ENCODE data around the gene OR51B5.
"Not testable (repeated sequence)": the region's sequence is repeated elsewhere in the genome, so short reads cannot be mapped to it uniquely, and the experiment has no call there.

The OR51B5 gene

GRCh38 chr11:5324197-5324596, 19.1 kb downstream of the OR51B5 start, which contains the start of gene OR51B2:
TSS of gene OR51B2 (minus strand) at chr11:5324297. CDS start at chr11:5324297, 0 bp downstream.
- DNase-seq: no peak

- peak; percentile 10 for DNase-seq
Measured at GRCh38 chr11:5317292-5317691, 26.0 kb downstream of the OR51B5 start.

- not testable (repeated sequence) for DNase-seq
Measured at GRCh38 chr11:5313326-5314023, 29.8 kb downstream of the OR51B5 start.

GRCh38 chr11:5310423-5310822, 32.9 kb downstream of the OR51B5 start:
- no peak for DNase-seq

GRCh38 chr11:5307256-5308019, 35.9 kb downstream of the OR51B5 start:
- DNase-seq: no peak

- DNase-seq: no peak
Measured at GRCh38 chr11:5304046-5304445, 39.3 kb downstream of the OR51B5 start.

GRCh38 chr11:5303626-5304025, 39.7 kb downstream of the OR51B5 start:
- no peak for DNase-seq

GRCh38 chr11:5301846-5302245, 41.5 kb downstream of the OR51B5 start, which contains the start of gene OR51B4:
TSS of gene OR51B4 (minus strand) at chr11:5301946. CDS start at chr11:5301946, 0 bp downstream.
- no peak for DNase-seq

GRCh38 chr11:5300251-5300650, 43.1 kb downstream of the OR51B5 start:
- no peak for DNase-seq

GRCh38 chr11:5298451-5298850, 44.9 kb downstream of the OR51B5 start:
- DNase-seq: no peak

GRCh38 chr11:5297721-5298323, 45.5 kb downstream of the OR51B5 start:
- no peak for DNase-seq

GRCh38 chr11:5294342-5294995, 48.9 kb downstream of the OR51B5 start:
- not testable (repeated sequence) for DNase-seq

GRCh38 chr11:5293028-5293427, 50.3 kb downstream of the OR51B5 start:
- DNase-seq: no peak

Data from NCI-H345 (cell line).